GM21360 (cell line): ENCODE results near the gene BICC1.

Experiments used
- ATAC-seq: cut with Tn5 transposase; IDR thresholded peaks from one replicate; pipeline ENCODE4 v1.9.1; 2021; ENCODE audit warnings: mild to moderate bottlenecking, moderate library complexity; ENCODE audit not compliant: unreplicated experiment

The BICC1 gene

GRCh38 chr10:58560068-58560467, 47.4 kb downstream of the BICC1 start:
- ATAC-seq = no peak

GRCh38 chr10:58565271-58565670, 52.6 kb downstream of the BICC1 start:
- ATAC-seq = no peak

GRCh38 chr10:58567652-58568051, 55.0 kb downstream of the BICC1 start:
- no peak for ATAC-seq

- ATAC-seq = no peak
Observed at GRCh38 chr10:58568428-58568935, 55.8 kb downstream of the BICC1 start.

GRCh38 chr10:58570307-58570723, 57.6 kb downstream of the BICC1 start:
- no peak for ATAC-seq

- no peak for ATAC-seq
Observed at GRCh38 chr10:58570979-58571378, 58.3 kb downstream of the BICC1 start.

- ATAC-seq = no peak
Observed at GRCh38 chr10:58573144-58573543, 60.5 kb downstream of the BICC1 start.

GRCh38 chr10:58574058-58574457, 61.4 kb downstream of the BICC1 start:
- no peak for ATAC-seq

GRCh38 chr10:58575491-58575890, 62.8 kb downstream of the BICC1 start:
- no peak for ATAC-seq

GRCh38 chr10:58576751-58577436, 64.2 kb downstream of the BICC1 start:
- no peak for ATAC-seq

- no peak for ATAC-seq
Observed at GRCh38 chr10:58577437-58577777, 64.7 kb downstream of the BICC1 start.

- no peak for ATAC-seq
Observed at GRCh38 chr10:58578366-58578765, 65.7 kb downstream of the BICC1 start.

- ATAC-seq = no peak
Observed at GRCh38 chr10:58579011-58579655, 66.5 kb downstream of the BICC1 start.

- no peak for ATAC-seq
Observed at GRCh38 chr10:58582045-58582444, 69.4 kb downstream of the BICC1 start.

- no peak for ATAC-seq
Observed at GRCh38 chr10:58585435-58585834, 72.8 kb downstream of the BICC1 start.

GRCh38 chr10:58586282-58587245, 73.9 kb downstream of the BICC1 start:
- ATAC-seq = no peak

GRCh38 chr10:58587676-58588075, 75.0 kb downstream of the BICC1 start:
- ATAC-seq = no peak

GRCh38 chr10:58588673-58589265, 76.1 kb downstream of the BICC1 start:
- ATAC-seq = no peak

- no peak for ATAC-seq
Observed at GRCh38 chr10:58590152-58590840, 77.6 kb downstream of the BICC1 start.

GRCh38 chr10:58590924-58591323, 78.3 kb downstream of the BICC1 start:
- no peak for ATAC-seq
